Colonic mucosa (tissue), 4 donors: Measurements from ENCODE around the gene TRIM62. TPM values are rescaled to one million over a fixed set of nuclear protein-coding genes. Genes with fewer than 3 reads are reported as not detected.
"Not testable (repeated sequence)": the region's sequence is repeated elsewhere in the genome, so short reads cannot be mapped to it uniquely, and the experiment has no call there.

Experiments
- DNase-seq: peaks from one replicate; pipeline ENCODE4 v3.0.0-alpha.2; 2020
- H3K27ac ChIP-seq: fragments of 200-600 bp; one replicate; pipeline ENCODE4 v1.8.0; 2021
- H3K27me3 ChIP-seq: fragments of 200-600 bp; one replicate; pipeline ENCODE4 v1.8.0; 2021
- H3K36me3 ChIP-seq: fragments of 200-600 bp; one replicate; pipeline ENCODE4 v1.8.0; 2021
- H3K4me1 ChIP-seq: fragments of 200-600 bp; one replicate; pipeline ENCODE4 v1.8.0; 2021; ENCODE audit warnings: mild to moderate bottlenecking
- H3K4me3 ChIP-seq: fragments of 200-600 bp; one replicate; pipeline ENCODE4 v1.8.0; 2021
- H3K9ac ChIP-seq, 2 donors: one replicate each; pipeline ENCODE4 v1.7.0; 2013; ENCODE audit warnings: control low read depth in 2 of 2, low read depth in 2 of 2, low read length in 2 of 2
- H3K9me3 ChIP-seq: fragments of 200-600 bp; one replicate; pipeline ENCODE4 v1.8.0; 2021
- intact Hi-C: fragments of 100-400 bp; cut with DNase I; formaldehyde crosslinking; loops from one replicate; pipeline ENCODE4 v1.14.1; 2022
- total RNA-seq, 2 donors: library from RNA; stranded (reverse); fragmentation: NEBNext Ultra II Directional in 1 of 2; extraction: Animal tissue kit (Norgen Biotek cat#: 25700) in 1 of 2; gene quantifications; one replicate each; pipeline ENCODE4 v1.2.1, GENCODE V29; 2021
- TF ChIP-seq, protein P1 (sequence below): fragments of 200-600 bp; IDR thresholded peaks from one replicate; pipeline ENCODE4 v1.8.0; 2022; ENCODE audit warnings: antibody characterized with exemption, mild to moderate bottlenecking
- donor health status: healthy.
- donor health status: DM: no; HTN: no; CAD: no.
- donor health status: DM: no; HTN: no; CAD: no.

TRIM62 gene
- total RNA-seq, 2 donors from 2014 or later: 4.9 to 6.2 TPM

DNA sequence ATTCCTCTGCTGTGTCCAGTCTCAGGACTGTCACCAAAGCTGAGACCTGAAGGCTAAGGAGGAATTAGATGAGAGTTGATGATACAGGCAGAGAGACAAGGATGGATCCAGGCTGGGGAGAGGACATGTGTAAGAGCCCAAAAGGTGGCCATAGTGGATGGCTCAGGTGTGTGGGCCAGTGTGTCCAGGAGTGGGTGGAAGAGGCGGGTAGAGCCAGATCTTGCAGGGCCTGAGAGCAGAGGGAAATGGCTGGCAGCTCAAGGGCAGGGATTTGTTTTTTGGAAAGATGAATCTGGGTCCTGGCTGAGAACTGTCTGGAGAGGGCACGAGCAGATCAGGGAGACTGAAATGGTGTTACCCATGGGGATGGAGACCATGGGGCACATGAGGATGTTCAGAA, 62.8 kb downstream of the TRIM62 start:
- Histone ChIP-seq H3K27me3 (no peaks in the 10 kb centered on the region), H3K9me3 (no peaks in the 10 kb centered on the region), H3K27ac (no peak overlapping the region), H3K4me1 (no peaks in the 10 kb centered on the region), H3K9ac (no peak overlapping the region), H3K36me3 (no peaks in the 10 kb centered on the region), H3K4me3 (no peak overlapping the region)
- TF ChIP-seq, protein P1, sequence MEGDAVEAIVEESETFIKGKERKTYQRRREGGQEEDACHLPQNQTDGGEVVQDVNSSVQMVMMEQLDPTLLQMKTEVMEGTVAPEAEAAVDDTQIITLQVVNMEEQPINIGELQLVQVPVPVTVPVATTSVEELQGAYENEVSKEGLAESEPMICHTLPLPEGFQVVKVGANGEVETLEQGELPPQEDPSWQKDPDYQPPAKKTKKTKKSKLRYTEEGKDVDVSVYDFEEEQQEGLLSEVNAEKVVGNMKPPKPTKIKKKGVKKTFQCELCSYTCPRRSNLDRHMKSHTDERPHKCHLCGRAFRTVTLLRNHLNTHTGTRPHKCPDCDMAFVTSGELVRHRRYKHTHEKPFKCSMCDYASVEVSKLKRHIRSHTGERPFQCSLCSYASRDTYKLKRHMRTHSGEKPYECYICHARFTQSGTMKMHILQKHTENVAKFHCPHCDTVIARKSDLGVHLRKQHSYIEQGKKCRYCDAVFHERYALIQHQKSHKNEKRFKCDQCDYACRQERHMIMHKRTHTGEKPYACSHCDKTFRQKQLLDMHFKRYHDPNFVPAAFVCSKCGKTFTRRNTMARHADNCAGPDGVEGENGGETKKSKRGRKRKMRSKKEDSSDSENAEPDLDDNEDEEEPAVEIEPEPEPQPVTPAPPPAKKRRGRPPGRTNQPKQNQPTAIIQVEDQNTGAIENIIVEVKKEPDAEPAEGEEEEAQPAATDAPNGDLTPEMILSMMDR: no peak
- intact Hi-C loops: no loop called here
- DNase-seq: no peak

DNA sequence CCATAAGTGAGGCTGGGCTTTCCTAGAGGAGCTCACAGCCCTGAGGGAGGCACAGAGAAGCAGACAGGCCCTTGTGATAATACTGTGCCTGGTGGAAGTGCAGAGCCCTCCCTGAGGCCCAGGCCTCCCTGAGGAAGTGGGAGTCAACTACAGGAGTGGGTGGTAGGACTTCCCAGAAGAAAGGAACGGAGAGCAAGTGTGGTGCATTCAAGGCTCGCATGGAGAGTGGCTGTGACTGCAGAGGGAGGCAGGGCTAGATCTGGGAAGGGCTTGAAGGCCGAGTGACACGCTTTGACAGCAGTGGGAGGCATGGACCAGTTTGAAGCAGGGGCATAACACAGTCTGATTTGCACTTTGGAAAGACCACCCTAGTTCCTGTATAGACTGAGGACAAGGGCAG, 63.6 kb downstream of the TRIM62 start:
- TF ChIP-seq, protein P1: no peak
- H3K9ac ChIP-seq: no peak overlapping the region
- no peak for DNase-seq
- intact Hi-C loops: no loop called here
- H3K27ac ChIP-seq: no peak overlapping the region
- no peak overlapping the region for H3K4me3 ChIP-seq
- no peaks in the 10 kb centered on the region for H3K4me1 ChIP-seq
- no peaks in the 10 kb centered on the region for H3K36me3 ChIP-seq
- no peaks in the 10 kb centered on the region for H3K27me3 ChIP-seq
- no peaks in the 10 kb centered on the region for H3K9me3 ChIP-seq

DNA sequence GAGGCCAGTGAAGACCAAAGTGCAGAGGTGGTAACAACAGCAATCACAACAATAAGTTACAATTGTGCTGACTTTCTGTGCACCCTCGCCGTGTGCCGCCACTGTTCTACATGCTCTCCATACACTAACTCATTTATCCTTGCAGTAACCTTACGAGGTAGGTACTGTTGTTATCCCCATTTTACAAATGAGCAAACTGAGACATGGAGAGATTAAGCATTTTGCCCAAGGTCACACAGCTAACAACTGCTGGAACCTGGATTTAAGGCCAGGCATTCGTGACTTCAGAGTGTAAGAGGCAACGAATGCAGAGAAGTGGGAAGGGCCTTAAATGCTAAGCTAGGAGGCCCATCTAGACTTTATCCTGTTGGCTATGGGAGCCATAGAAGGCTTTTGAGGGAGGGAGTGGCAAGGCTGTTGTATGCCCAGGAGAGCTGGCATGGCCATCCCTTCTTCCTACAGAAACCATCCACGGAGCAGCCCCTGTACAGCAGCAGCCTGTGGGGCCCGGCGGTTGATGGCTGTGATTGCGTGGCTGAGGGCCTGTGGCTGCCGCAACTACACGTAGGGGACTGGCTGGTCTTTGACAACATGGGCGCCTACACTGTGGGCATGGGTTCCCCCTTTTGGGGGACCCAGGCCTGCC, 64.3 kb downstream of the TRIM62 start:
- TF ChIP-seq, protein P1: no peak
- Histone ChIP-seq H3K9me3 (no peaks in the 10 kb centered on the region), H3K36me3 (no peaks in the 10 kb centered on the region), H3K4me3 (no peak overlapping the region), H3K27ac (no peak overlapping the region), H3K4me1 (no peaks in the 10 kb centered on the region), H3K9ac (no peak overlapping the region), H3K27me3 (no peaks in the 10 kb centered on the region)
- intact Hi-C loops: no loop called here
- no peak for DNase-seq

DNA sequence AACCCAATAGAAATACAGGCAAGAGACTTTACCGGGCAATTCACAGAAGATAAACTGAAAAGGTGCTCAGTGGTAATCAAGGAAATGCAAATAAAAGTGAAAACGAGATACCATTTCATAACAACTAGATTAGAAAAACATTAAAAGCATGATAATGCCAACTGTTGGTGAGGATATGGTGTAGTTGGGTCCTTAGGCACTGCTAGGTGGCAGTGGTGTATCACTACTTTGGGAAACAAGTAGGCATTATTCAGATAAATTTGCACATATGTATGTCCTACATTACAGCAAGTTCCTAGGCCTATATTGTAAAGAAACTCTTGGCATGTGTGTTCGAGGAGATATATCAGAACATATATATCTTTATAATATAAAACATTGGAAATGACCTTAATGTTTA, 69.9 kb downstream of the TRIM62 start:
- Histone ChIP-seq H3K27ac (no peak overlapping the region), H3K9ac (no peak overlapping the region), H3K4me3 (no peak overlapping the region), H3K9me3 (no peaks in the 10 kb centered on the region), H3K27me3 (no peaks in the 10 kb centered on the region), H3K36me3 (no peaks in the 10 kb centered on the region), H3K4me1 (no peaks in the 10 kb centered on the region)
- TF ChIP-seq, protein P1: no peak
- intact Hi-C loops: no loop called here
- DNase-seq: no peak

DNA sequence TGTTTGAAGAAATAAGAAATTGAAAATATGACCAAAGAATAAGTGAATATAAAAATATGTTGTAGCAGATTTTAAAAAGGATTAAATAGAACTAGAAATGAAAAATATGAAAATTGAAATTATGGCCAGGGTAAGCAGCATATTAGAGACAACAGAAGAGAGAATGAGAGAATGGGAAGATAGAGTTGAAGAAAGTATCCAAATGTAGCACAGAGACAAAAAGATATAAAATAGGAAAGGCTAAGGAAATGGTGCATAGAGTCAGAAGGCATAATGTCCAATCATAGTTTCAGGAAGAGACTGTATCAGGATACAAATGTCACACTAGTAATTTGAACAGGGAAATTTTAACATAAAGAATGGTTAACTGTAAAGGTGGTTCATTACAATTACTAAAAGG, 71.4 kb downstream of the TRIM62 start:
- intact Hi-C loops: no loop called here
- Histone ChIP-seq H3K9me3 (no peaks in the 10 kb centered on the region), H3K27ac (no peak overlapping the region), H3K9ac (no peak overlapping the region), H3K36me3 (no peaks in the 10 kb centered on the region), H3K4me1 (no peaks in the 10 kb centered on the region), H3K27me3 (no peaks in the 10 kb centered on the region), H3K4me3 (no peak overlapping the region)
- no peak for DNase-seq
- TF ChIP-seq, protein P1: no peak

DNA sequence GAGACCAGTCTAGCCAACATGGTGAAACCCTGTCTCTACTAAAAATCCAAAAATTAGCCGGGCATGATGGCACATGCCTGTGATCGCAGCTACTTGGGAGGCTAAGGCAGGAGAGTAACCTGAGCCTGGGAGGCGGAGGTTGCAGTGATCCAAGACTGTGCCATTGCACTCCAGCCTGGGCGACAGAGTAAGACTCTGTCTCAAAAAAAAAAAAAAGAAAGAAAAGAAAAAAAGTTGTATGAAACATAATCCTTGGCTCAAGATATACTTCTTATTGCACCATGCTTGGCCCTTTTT, 81.8 kb downstream of the TRIM62 start:
- intact Hi-C loops, H3K4me1 ChIP-seq, H3K4me3 ChIP-seq, H3K36me3 ChIP-seq, H3K27me3 ChIP-seq, H3K9ac ChIP-seq, H3K27ac ChIP-seq, DNase-seq, H3K9me3 ChIP-seq: not testable (repeated sequence)
